SK-N-SH treated with all-trans-retinoic acid at 6 μM for 48 hours (cell line): ENCODE results near the gene APOBEC4.

Experiments used
- ISL1 ChIP-seq: fragments of 250-450 bp; sonication (Bioruptor Pico); IDR thresholded peaks from 2 replicates; pipeline ENCODE4 v2.1.2; 2022; ENCODE audit warnings: mild to moderate bottlenecking, moderate library complexity
- PPARA ChIP-seq: fragments of 250-450 bp; sonication (Bioruptor Pico); IDR thresholded peaks from 2 replicates; pipeline ENCODE4 v1.5.0; 2020; ENCODE audit warnings: mild to moderate bottlenecking, borderline replicate concordance
- RARB ChIP-seq: fragments of 250-450 bp; sonication (Bioruptor Pico); IDR thresholded peaks from 2 replicates; pipeline ENCODE4 v1.8.0; 2021; ENCODE audit warnings: mild to moderate bottlenecking, moderate library complexity
- TCF4 ChIP-seq: fragments of 250-450 bp; sonication (Bioruptor Pico); IDR thresholded peaks from 2 replicates; pipeline ENCODE4 v1.8.0; 2021; ENCODE audit warnings: mild to moderate bottlenecking, moderate library complexity, borderline replicate concordance
- TF ChIP-seq, protein P1 (sequence below): fragments of 250-450 bp; sonication (Bioruptor Pico); IDR thresholded peaks from 2 replicates; pipeline ENCODE4 v1.8.0; 2020; ENCODE audit warnings: mild to moderate bottlenecking, moderate library complexity, borderline replicate concordance
- TF ChIP-seq, protein P2 (sequence below): fragments of 250-450 bp; sonication (Bioruptor Pico); IDR thresholded peaks from 2 replicates; pipeline ENCODE4 v1.5.1; 2020; ENCODE audit warnings: low read depth, mild to moderate bottlenecking, moderate library complexity

DNA sequence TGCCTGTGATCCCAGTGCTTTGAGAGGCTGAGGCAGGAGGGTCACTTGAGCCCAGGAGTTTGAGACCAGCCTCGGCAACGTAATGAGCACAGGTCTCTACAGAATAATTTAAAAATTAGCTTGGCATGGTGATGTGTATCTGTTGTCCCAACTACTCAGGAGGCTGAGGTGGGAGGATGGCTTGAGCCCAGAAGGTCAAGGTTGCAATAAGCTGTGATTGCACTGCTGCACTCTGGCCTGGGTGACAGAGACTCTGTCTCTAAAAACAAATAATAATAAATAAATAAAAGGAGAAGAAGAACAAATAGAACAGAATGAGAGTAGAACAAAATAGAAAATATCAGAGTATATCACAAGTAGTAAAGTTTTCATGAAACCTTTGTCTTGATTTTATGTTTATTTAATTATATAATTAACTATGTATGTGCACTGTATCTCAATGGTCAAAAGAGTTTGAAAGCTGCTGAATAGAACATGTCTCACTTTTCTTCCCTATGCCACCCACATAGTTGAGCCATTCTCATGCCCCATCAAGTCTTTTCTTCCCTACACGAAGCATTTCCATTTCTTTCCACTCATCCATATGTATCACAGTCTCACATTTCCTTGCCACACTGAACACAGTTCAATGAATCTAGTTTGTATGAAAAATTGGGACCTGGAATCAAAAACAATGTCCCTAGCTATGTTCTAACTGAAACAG is 22.9 kb upstream of the APOBEC4 start:
- TF ChIP-seq TCF4 (CRISPR knock-in tag) (no peak), PPARA (CRISPR knock-in tag) (no peak), RARB (CRISPR knock-in tag) (no peak), ISL1 (CRISPR knock-in tag) (no peak)
- TF ChIP-seq, protein P1, sequence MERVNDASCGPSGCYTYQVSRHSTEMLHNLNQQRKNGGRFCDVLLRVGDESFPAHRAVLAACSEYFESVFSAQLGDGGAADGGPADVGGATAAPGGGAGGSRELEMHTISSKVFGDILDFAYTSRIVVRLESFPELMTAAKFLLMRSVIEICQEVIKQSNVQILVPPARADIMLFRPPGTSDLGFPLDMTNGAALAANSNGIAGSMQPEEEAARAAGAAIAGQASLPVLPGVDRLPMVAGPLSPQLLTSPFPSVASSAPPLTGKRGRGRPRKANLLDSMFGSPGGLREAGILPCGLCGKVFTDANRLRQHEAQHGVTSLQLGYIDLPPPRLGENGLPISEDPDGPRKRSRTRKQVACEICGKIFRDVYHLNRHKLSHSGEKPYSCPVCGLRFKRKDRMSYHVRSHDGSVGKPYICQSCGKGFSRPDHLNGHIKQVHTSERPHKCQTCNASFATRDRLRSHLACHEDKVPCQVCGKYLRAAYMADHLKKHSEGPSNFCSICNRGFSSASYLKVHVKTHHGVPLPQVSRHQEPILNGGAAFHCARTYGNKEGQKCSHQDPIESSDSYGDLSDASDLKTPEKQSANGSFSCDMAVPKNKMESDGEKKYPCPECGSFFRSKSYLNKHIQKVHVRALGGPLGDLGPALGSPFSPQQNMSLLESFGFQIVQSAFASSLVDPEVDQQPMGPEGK (CRISPR knock-in tag): no peak
- TF ChIP-seq, protein P2, sequence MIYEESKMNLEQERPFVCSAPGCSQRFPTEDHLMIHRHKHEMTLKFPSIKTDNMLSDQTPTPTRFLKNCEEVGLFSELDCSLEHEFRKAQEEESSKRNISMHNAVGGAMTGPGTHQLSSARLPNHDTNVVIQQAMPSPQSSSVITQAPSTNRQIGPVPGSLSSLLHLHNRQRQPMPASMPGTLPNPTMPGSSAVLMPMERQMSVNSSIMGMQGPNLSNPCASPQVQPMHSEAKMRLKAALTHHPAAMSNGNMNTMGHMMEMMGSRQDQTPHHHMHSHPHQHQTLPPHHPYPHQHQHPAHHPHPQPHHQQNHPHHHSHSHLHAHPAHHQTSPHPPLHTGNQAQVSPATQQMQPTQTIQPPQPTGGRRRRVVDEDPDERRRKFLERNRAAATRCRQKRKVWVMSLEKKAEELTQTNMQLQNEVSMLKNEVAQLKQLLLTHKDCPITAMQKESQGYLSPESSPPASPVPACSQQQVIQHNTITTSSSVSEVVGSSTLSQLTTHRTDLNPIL (CRISPR knock-in tag): no peak
